H1 (cell line): ENCODE measurements around the gene MARK3. TPM values are rescaled to one million over a fixed set of nuclear protein-coding genes. Genes with fewer than 3 reads are reported as not detected.

Experiments used
- CTCF ChIA-PET: fragments of 300-600 bp; sonication (Branson Sonifier 250); formaldehyde crosslinking; loops from one replicate; lab custom pipeline; 2021; ENCODE audit not compliant: partially characterized antibody; lab: Charles Lee
- POLR2A ChIA-PET: fragments of 300-600 bp; sonication (Branson Sonifier 250); formaldehyde crosslinking; loops from one replicate; lab custom pipeline; 2021; ENCODE audit warnings: inconsistent platforms; ENCODE audit not compliant: partially characterized antibody; lab: Charles Lee
- DNase-seq, 2 experiments: peaks; one replicate each; pipeline versions ENCODE4 v3.0.0 to v3.0.0-alpha.2; 2010 to 2022; ENCODE audit warnings: low spot score in 2 of 2, low read depth in 1 of 2, mixed read lengths in 1 of 2
- FAIRE-seq: peaks from 2 replicates; lab custom pipeline; 2011; peaks lifted over from hg19 to GRCh38; lab: Jason Lieb, UNC
- H2AFZ ChIP-seq: 2 replicates; pipeline ENCODE4 v1.8.1; 2012; ENCODE audit warnings: low read length, inconsistent platforms
- H2AK5ac ChIP-seq: 2 replicates; pipeline ENCODE4 v1.6.1; 2013; ENCODE audit warnings: low read depth, low read length
- H2BK120ac ChIP-seq: replicated peaks from 2 replicates; pipeline ENCODE3; 2013; ENCODE audit warnings: low read depth, low read length, inconsistent platforms
- H2BK12ac ChIP-seq: 2 replicates; pipeline ENCODE4 v1.6.1; 2013; ENCODE audit warnings: low read depth, low read length
- H2BK15ac ChIP-seq: 2 replicates; pipeline ENCODE4 v1.6.1; 2013; ENCODE audit warnings: low read length
- H2BK20ac ChIP-seq: 2 replicates; pipeline ENCODE4 v1.6.1; 2013; ENCODE audit warnings: low read length
- H2BK5ac ChIP-seq: 2 replicates; pipeline ENCODE4 v1.6.1; 2013; ENCODE audit warnings: low read depth, low read length
- H3K14ac ChIP-seq: 2 replicates; pipeline ENCODE4 v1.6.1; 2013; ENCODE audit warnings: inconsistent platforms; ENCODE audit not compliant: insufficient read length
- H3K18ac ChIP-seq: 2 replicates; pipeline ENCODE4 v1.6.1; 2013; ENCODE audit warnings: low read length; ENCODE audit errors: extremely low read depth
- H3K23ac ChIP-seq: 2 replicates; pipeline ENCODE4 v1.6.1; 2013; ENCODE audit warnings: inconsistent platforms; ENCODE audit not compliant: insufficient read length
- H3K23me2 ChIP-seq: 2 replicates; pipeline ENCODE4 v1.6.1; 2013; ENCODE audit warnings: low read depth, low read length
- H3K27ac ChIP-seq: 2 replicates; pipeline ENCODE4 v1.6.1; 2011; ENCODE audit warnings: low read depth, low read length, inconsistent platforms
- H3K27me3 ChIP-seq, 4 experiments: replicated peaks in 1 of 4; 1 replicate in 1 of 4; 2 replicates in 3 of 4; pipeline versions ENCODE4 v1.6.1 to v1.8.1; 2011 to 2013; ENCODE audit warnings: low read length in 3 of 4, mild to moderate bottlenecking in 3 of 4, inconsistent platforms in 2 of 4, mixed read lengths in 2 of 4, moderate library complexity in 1 of 4; ENCODE audit not compliant: control insufficient read depth in 3 of 4, insufficient read depth in 3 of 4; ENCODE audit errors: extremely low read depth in 1 of 4
- H3K36me3 ChIP-seq, 4 experiments: 2 replicates each; pipeline versions ENCODE4 v1.6.1 to v1.8.1; 2011 to 2013; ENCODE audit warnings: mild to moderate bottlenecking in 4 of 4, low read length in 3 of 4, moderate library complexity in 2 of 4, control low read depth in 1 of 4, inconsistent platforms in 1 of 4; ENCODE audit not compliant: insufficient read depth in 4 of 4, control insufficient read depth in 2 of 4
- H3K4ac ChIP-seq: replicated peaks from 2 replicates; pipeline ENCODE3; 2013; ENCODE audit warnings: low read length, low read depth, mixed read lengths, inconsistent platforms; ENCODE audit not compliant: insufficient read length
- H3K4me1 ChIP-seq, 4 experiments: replicated peaks in 1 of 4; 1 replicate in 1 of 4; 2 replicates in 3 of 4; pipeline versions ENCODE4 v1.6.1 to v1.8.1; 2011 to 2013; ENCODE audit warnings: low read length in 3 of 4, inconsistent platforms in 2 of 4, mixed read lengths in 1 of 4; ENCODE audit not compliant: insufficient read depth in 4 of 4, control insufficient read depth in 3 of 4
- H3K4me2 ChIP-seq, 2 experiments: 2 replicates each; pipeline versions ENCODE4 v1.6.1 to v1.8.1; 2011 to 2013; ENCODE audit warnings: low read depth in 2 of 2, low read length in 2 of 2, control low read depth in 1 of 2, inconsistent platforms in 1 of 2, mild to moderate bottlenecking in 1 of 2; ENCODE audit not compliant: insufficient read depth in 1 of 2
- H3K4me3 ChIP-seq, 4 experiments: fragments of 200-600, 300-600 bp in 1 of 4; sonication (generic), shearing (Covaris generic), sonication (Bioruptor Twin) in 1 of 4; 2 replicates each; pipeline versions ENCODE4 v1.5.1 to v1.8.1; 2011 to 2016; ENCODE audit warnings: low read length in 4 of 4, low read depth in 3 of 4, control low read depth in 2 of 4, inconsistent platforms in 2 of 4, mild to moderate bottlenecking in 2 of 4, mixed read lengths in 1 of 4, moderate library complexity in 1 of 4; ENCODE audit not compliant: insufficient read depth in 2 of 4; ENCODE audit errors: extremely low read depth in 1 of 4
- H3K56ac ChIP-seq: replicated peaks from 2 replicates; pipeline ENCODE3; 2013; ENCODE audit warnings: low read depth, mild to moderate bottlenecking, mixed read lengths, low read length, inconsistent platforms; ENCODE audit not compliant: insufficient read length
- H3K79me1 ChIP-seq: 2 replicates; pipeline ENCODE4 v1.6.1; 2013; ENCODE audit warnings: low read depth, low read length, control low read depth
- H3K79me2 ChIP-seq, 2 experiments: 2 replicates each; pipeline versions ENCODE4 v1.6.1 to v1.8.1; 2012 to 2013; ENCODE audit warnings: low read length in 2 of 2, mild to moderate bottlenecking in 2 of 2, inconsistent platforms in 1 of 2; ENCODE audit not compliant: insufficient read depth in 2 of 2, control insufficient read depth in 1 of 2
- H3K9ac ChIP-seq, 4 experiments: replicated peaks in 1 of 4; 1 replicate in 1 of 4; 2 replicates in 3 of 4; pipeline versions ENCODE4 v1.6.1 to v1.8.1; 2011 to 2013; ENCODE audit warnings: low read depth in 3 of 4, low read length in 3 of 4, control low read depth in 2 of 4, mild to moderate bottlenecking in 2 of 4, moderate library complexity in 2 of 4, inconsistent platforms in 1 of 4; ENCODE audit errors: extremely low read depth in 1 of 4
- H3K9me3 ChIP-seq, 2 experiments: 2 replicates each; pipeline versions ENCODE4 v1.6.1 to v1.8.1; 2012 to 2013; ENCODE audit warnings: mild to moderate bottlenecking in 2 of 2, moderate library complexity in 2 of 2, control low read depth in 1 of 2, inconsistent platforms in 1 of 2, low read depth in 1 of 2, low read length in 1 of 2, mixed read lengths in 1 of 2; ENCODE audit not compliant: insufficient read depth in 2 of 2
- H4K20me1 ChIP-seq, 2 experiments: replicated peaks in 1 of 2; 2 replicates each; pipeline versions ENCODE3 to v1.8.1; 2011 to 2013; ENCODE audit warnings: inconsistent platforms in 2 of 2, low read length in 2 of 2, mild to moderate bottlenecking in 1 of 2; ENCODE audit not compliant: insufficient read depth in 2 of 2, control insufficient read depth in 1 of 2
- H4K5ac ChIP-seq: 2 replicates; pipeline ENCODE4 v1.6.1; 2013; ENCODE audit warnings: low read length, low read depth, mixed read lengths, inconsistent platforms; ENCODE audit not compliant: insufficient read length
- H4K8ac ChIP-seq: 2 replicates; pipeline ENCODE4 v1.8.0; 2013; ENCODE audit warnings: mild to moderate bottlenecking, moderate library complexity, low read length, inconsistent platforms; ENCODE audit not compliant: insufficient read depth; ENCODE audit errors: extremely low read depth
- H4K91ac ChIP-seq: replicated peaks from 2 replicates; pipeline ENCODE3; 2013; ENCODE audit warnings: low read length, mixed read lengths, inconsistent platforms; ENCODE audit not compliant: insufficient read length
- BCL11A ChIP-seq, 2 experiments: IDR thresholded peaks; one replicate each; pipeline ENCODE4 v1.6.1; 2011; ENCODE audit warnings: low read depth in 2 of 2, low read length in 2 of 2, mild to moderate bottlenecking in 2 of 2
- CTCF ChIP-seq, 3 experiments: IDR thresholded peaks; 1 replicate in 2 of 3; 2 replicates in 1 of 3; pipeline versions ENCODE4 v1.5.1 to v1.6.1; 2011; ENCODE audit warnings: low read length in 3 of 3, mild to moderate bottlenecking in 3 of 3, inconsistent platforms in 2 of 3, low read depth in 1 of 3, moderate library complexity in 1 of 3; ENCODE audit not compliant: insufficient read depth in 1 of 3; ENCODE audit errors: control extremely low read depth in 1 of 3
- EZH2 ChIP-seq: fragments of 200-600 bp; sonication (generic); IDR thresholded peaks from 2 replicates; pipeline ENCODE4 v1.7.1; 2012; ENCODE audit warnings: low read depth, mild to moderate bottlenecking, moderate library complexity, low read length, inconsistent platforms; ENCODE audit not compliant: severe bottlenecking
- GTF2F1 ChIP-seq: IDR thresholded peaks from 2 replicates; pipeline ENCODE4 v1.6.1; 2012; ENCODE audit warnings: low read depth, low read length, improper control_type of control experiment, borderline replicate concordance
- HDAC6 ChIP-seq: IDR thresholded peaks from one replicate; pipeline ENCODE4 v1.7.1; 2012; ENCODE audit warnings: low read depth, mild to moderate bottlenecking, inconsistent platforms, low read length, moderate library complexity
- RAD21 ChIP-seq, 2 experiments: IDR thresholded peaks in 1 of 2; conservative IDR thresholded peaks in 1 of 2; 2 replicates each; pipeline ENCODE4 v1.6.1; 2011; ENCODE audit warnings: low read depth in 2 of 2, low read length in 2 of 2, improper control_type of control experiment in 1 of 2, inconsistent platforms in 1 of 2, mild to moderate bottlenecking in 1 of 2, moderate library complexity in 1 of 2
- SP1 ChIP-seq: IDR thresholded peaks from 2 replicates; pipeline ENCODE4 v1.6.1; 2011; ENCODE audit warnings: low read depth, low read length
- SP2 ChIP-seq: IDR thresholded peaks from 2 replicates; pipeline ENCODE4 v1.6.1; 2012; ENCODE audit warnings: mild to moderate bottlenecking, low read length, inconsistent platforms
- YY1 ChIP-seq: IDR thresholded peaks from 2 replicates; pipeline ENCODE4 v1.6.1; 2011; ENCODE audit warnings: low read depth, mild to moderate bottlenecking, low read length
- ZNF274 ChIP-seq: IDR thresholded peaks from 2 replicates; pipeline ENCODE4 v1.7.0; 2012; ENCODE audit warnings: low read length, borderline replicate concordance; ENCODE audit errors: extremely low read depth
- WGBS, 2 experiments: shearing (Covaris generic) in 1 of 2; methylation state at CpG; one replicate each; pipeline versions ENCODE4 v1.1.6 to v1.1.7; 2013 to 2015; ENCODE audit warnings: low lambda C conversion rate in 2 of 2, mixed read lengths in 2 of 2, inconsistent platforms in 1 of 2, low coverage in 1 of 2, missing lambda C conversion rate in 1 of 2; ENCODE audit not compliant: insufficient replicate concordance in 2 of 2, insufficient coverage in 1 of 2, insufficient read length in 1 of 2; ENCODE audit errors: extremely low coverage in 1 of 2, missing lambda C conversion rate in 1 of 2; 5-methylcytosine and 5-hydroxymethylcytosine counted together
- polyA plus RNA-seq, 7 experiments: library from polyadenylated mRNA; depleted of rRNA in 3 of 7; stranded (reverse) in 5 of 7; unstranded in 2 of 7; fragments of >200 nt in 5 of 7; fragments of 200-250 nt in 2 of 7; gene quantifications; 1 replicate in 5 of 7; 2 replicates in 1 of 7; 4 replicates in 1 of 7; pipeline versions ENCODE4 v1.2.1 to v1.2.3, GENCODE V29; 2011 to 2013; ENCODE audit warnings: missing spikeins in 2 of 7, mixed read lengths in 2 of 7
- total RNA-seq: library from RNA; stranded (reverse); fragmentation: NEBNext Ultra II Directional; extraction: Animal tissue kit (Norgen Biotek cat#: 25700); gene quantifications from 2 replicates; pipeline ENCODE4 v1.2.1, GENCODE V29; 2021

MARK3 gene
- total and polyA plus RNA-seq, 2 of the 8 experiments (the other 6 are each of a cell fraction or from before 2014, with no cell fraction given), result 39.4 to 76.9 TPM

- Histone ChIP-seq H2BK120ac (no peak overlapping the region), H3K4me2 (no peak overlapping the region), H3K4ac (no peak overlapping the region), H3K9me3 (no peaks in the 10 kb centered on the region), H3K23me2 (no peaks in the 10 kb centered on the region), H4K20me1 (peaks cover 0 to 3% of the 10 kb centered on the region in 2 experiments), H2AFZ (no peak overlapping the region), H2BK15ac (no peak overlapping the region), H3K27me3 (no peaks in the 10 kb centered on the region), H3K9ac (no peak overlapping the region), H3K36me3 (peaks cover 0 to 9% (median 3%) of the 10 kb centered on the region in 4 experiments; a peak in 2 of 8 replicates), H2BK20ac (no peak overlapping the region), H3K23ac (no peak overlapping the region), H4K91ac (no peak overlapping the region), H2BK5ac (no peak overlapping the region), H3K4me3 (no peak overlapping the region), H3K14ac (no peak overlapping the region), H3K27ac (no peak overlapping the region), H3K79me1 (peaks cover 4% of the 10 kb centered on the region; the same call in 1 of the 2 replicates), H3K4me1 (peaks cover 0 to 1% (median under 1%) of the 10 kb centered on the region in 4 experiments; a peak in 2 of 7 replicates), H3K18ac (no peak overlapping the region), H2AK5ac (no peak overlapping the region), H2BK12ac (no peak overlapping the region), H3K56ac (no peak overlapping the region), H4K5ac (no peak overlapping the region), H3K79me2 (peaks cover 0 to 41% of the 10 kb centered on the region in 2 experiments; a peak in 3 of 4 replicates), H4K8ac (no peak overlapping the region)
- FAIRE-seq (no peak), DNase-seq (no peak)
- ChIA-PET POLR2A (no interaction called here), CTCF (interaction anchor here (0.8 to 1.4 kb wide), 5 partner anchors 8 to 41 kb away, joined by 3 to 5 read pairs (median 3); no protein-coding TSS in a partner anchor)
- 89% methylated on average over 10 of the region's 10 CpGs; no CpG with 5 or more reads in 1 of the 2 experiments for WGBS, 2 experiments
- TF ChIP-seq GTF2F1 (no peak), SP1 (no peak), HDAC6 (no peak), CTCF (IDR thresholded peaks at IDR 0.05; ENCODE audit: control extremely low read depth in 1 of 3, insufficient read depth in 1 of 3, low read depth in 1 of 3, low read length in 3 of 3) (no peak), YY1 (no peak), BCL11A (IDR thresholded peaks at IDR 0.05; ENCODE audit: low read depth in 2 of 2, low read length in 2 of 2) (no peak), RAD21 (IDR thresholded peaks at IDR 0.05 in 1 of 2, conservative IDR thresholded peaks at IDR 0.05 in 1 of 2; ENCODE audit: low read depth in 2 of 2, low read length in 2 of 2) (no peak), SP2 (no peak), EZH2 (no peak), ZNF274 (no peak)
These were observed 48.8 kb downstream of the MARK3 start for GRCh38 chr14:103433916-103434563.
